Breast epithelium (tissue), 4 donors: Measurements from ENCODE around the gene FRMD3. TPM values are rescaled to one million over a fixed set of nuclear protein-coding genes. Genes with fewer than 3 reads are reported as not detected.

Experiments
- DNase-seq, 2 donors: peaks; one replicate each; pipeline ENCODE4 v3.0.0-alpha.2; 2019; ENCODE audit warnings: low spot score in 2 of 2
- H3K27ac ChIP-seq, 2 donors: fragments of 200-600 bp; sonication (generic) in 1 of 2; one replicate each; pipeline ENCODE4 v1.5.1; 2016 to 2019; ENCODE audit warnings: mild to moderate bottlenecking in 1 of 2
- H3K27me3 ChIP-seq, 2 donors: fragments of 200-600 bp; sonication (generic) in 1 of 2; one replicate each; pipeline versions ENCODE4 v1.5.1 to v1.6.0; 2017 to 2019; ENCODE audit warnings: control low read depth in 1 of 2, mild to moderate bottlenecking in 1 of 2
- H3K36me3 ChIP-seq: fragments of 200-600 bp; one replicate; pipeline ENCODE4 v1.5.1; 2019
- H3K4me1 ChIP-seq, 2 donors: fragments of 200-600 bp; sonication (generic); one replicate each; pipeline ENCODE4 v1.5.1; 2016 to 2019; ENCODE audit warnings: control low read depth in 1 of 2
- H3K4me3 ChIP-seq, 3 donors: fragments of 200-600 bp; sonication (generic); 1 replicate in 2 of 3; 2 replicates in 1 of 3; pipeline ENCODE4 v1.5.1; 2016 to 2019; ENCODE audit warnings: mild to moderate bottlenecking in 3 of 3, moderate library complexity in 2 of 3
- H3K9me3 ChIP-seq, 2 donors: fragments of 200-600 bp; sonication (generic) in 1 of 2; one replicate each; pipeline ENCODE4 v1.5.1; 2016 to 2019; ENCODE audit warnings: control low read depth in 1 of 2
- POLR2A ChIP-seq: fragments of 450-650 bp; IDR thresholded peaks from one replicate; pipeline ENCODE4 v1.6.1; 2016; ENCODE audit warnings: antibody characterized with exemption, mild to moderate bottlenecking, moderate library complexity
- POLR2AphosphoS5 ChIP-seq, 3 donors: sonication (generic); formaldehyde crosslinking; IDR thresholded peaks; one replicate each; pipeline ENCODE4 v1.6.1; 2017; ENCODE audit warnings: antibody characterized with exemption in 3 of 3
- intact Hi-C: fragments of 100-400 bp; cut with DNase I; formaldehyde crosslinking; loops from one replicate; pipeline ENCODE4 v1.15.1; 2023; ENCODE audit warnings: low total_unique reads
- total RNA-seq, 3 donors: library from RNA; depleted of rRNA; stranded (reverse); fragments of >200 nt; gene quantifications; one replicate each; pipeline ENCODE4 v1.1.0, GENCODE V29; 2016
- TF ChIP-seq, protein P1 (sequence below), 3 donors: fragments of 450-650 bp; IDR thresholded peaks; one replicate each; pipeline ENCODE4 v1.5.1; 2016 to 2017; ENCODE audit warnings: antibody characterized with exemption in 3 of 3, mild to moderate bottlenecking in 3 of 3, moderate library complexity in 3 of 3

The FRMD3 gene
- total RNA-seq, 3 donors from 2014 or later, result 6.3 to 14.1 (median 14.1) TPM

DNA sequence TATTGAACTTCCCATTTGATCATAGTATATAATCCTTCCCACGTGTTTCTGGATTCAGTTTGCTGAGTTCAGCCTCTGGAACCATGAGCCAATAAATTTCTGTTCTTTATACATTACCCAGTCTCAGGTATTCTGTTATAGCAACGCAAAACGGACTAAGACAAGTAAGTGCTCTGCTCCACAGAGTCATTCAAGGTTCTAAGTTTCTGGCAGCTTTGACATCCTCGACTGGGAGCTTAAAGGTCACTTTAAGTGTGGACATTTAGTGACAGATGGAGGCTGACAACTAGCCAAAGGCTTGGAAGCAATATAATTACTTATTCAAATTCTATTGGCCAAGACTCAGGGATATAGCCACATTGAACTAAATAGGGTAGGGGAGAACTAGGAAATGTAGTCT, 297.5 kb downstream of the FRMD3 start:
- no peaks in the 10 kb centered on the region for H3K4me1 ChIP-seq
- H3K27me3 ChIP-seq, result no peaks in the 10 kb centered on the region
- TF ChIP-seq POLR2A (no peak), POLR2AphosphoS5 (IDR thresholded peaks at IDR 0.05) (no peak)
- TF ChIP-seq, protein P1, sequence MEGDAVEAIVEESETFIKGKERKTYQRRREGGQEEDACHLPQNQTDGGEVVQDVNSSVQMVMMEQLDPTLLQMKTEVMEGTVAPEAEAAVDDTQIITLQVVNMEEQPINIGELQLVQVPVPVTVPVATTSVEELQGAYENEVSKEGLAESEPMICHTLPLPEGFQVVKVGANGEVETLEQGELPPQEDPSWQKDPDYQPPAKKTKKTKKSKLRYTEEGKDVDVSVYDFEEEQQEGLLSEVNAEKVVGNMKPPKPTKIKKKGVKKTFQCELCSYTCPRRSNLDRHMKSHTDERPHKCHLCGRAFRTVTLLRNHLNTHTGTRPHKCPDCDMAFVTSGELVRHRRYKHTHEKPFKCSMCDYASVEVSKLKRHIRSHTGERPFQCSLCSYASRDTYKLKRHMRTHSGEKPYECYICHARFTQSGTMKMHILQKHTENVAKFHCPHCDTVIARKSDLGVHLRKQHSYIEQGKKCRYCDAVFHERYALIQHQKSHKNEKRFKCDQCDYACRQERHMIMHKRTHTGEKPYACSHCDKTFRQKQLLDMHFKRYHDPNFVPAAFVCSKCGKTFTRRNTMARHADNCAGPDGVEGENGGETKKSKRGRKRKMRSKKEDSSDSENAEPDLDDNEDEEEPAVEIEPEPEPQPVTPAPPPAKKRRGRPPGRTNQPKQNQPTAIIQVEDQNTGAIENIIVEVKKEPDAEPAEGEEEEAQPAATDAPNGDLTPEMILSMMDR (IDR thresholded peaks at IDR 0.05), result no peak
- no peak for DNase-seq
- no peaks in the 10 kb centered on the region for H3K36me3 ChIP-seq
- no peak overlapping the region for H3K4me3 ChIP-seq
- intact Hi-C loops, result no loop called here
- no peak overlapping the region for H3K27ac ChIP-seq
- H3K9me3 ChIP-seq, result no peaks in the 10 kb centered on the region

- Histone ChIP-seq H3K4me1 (no peaks in the 10 kb centered on the region), H3K9me3 (no peaks in the 10 kb centered on the region), H3K27ac (no peak overlapping the region), H3K36me3 (no peaks in the 10 kb centered on the region), H3K4me3 (no peak overlapping the region), H3K27me3 (no peaks in the 10 kb centered on the region)
- no peak for DNase-seq
- intact Hi-C loops, result no loop called here
- TF ChIP-seq POLR2A (no peak), POLR2AphosphoS5 (IDR thresholded peaks at IDR 0.05) (no peak)
- TF ChIP-seq, protein P1 (IDR thresholded peaks at IDR 0.05), result no peak
Observed at GRCh38 chr9:83239747-83240146, 298.5 kb downstream of the FRMD3 start.

- Histone ChIP-seq H3K4me1 (no peaks in the 10 kb centered on the region), H3K4me3 (no peak overlapping the region), H3K9me3 (no peaks in the 10 kb centered on the region), H3K27ac (no peak overlapping the region), H3K36me3 (no peaks in the 10 kb centered on the region), H3K27me3 (no peaks in the 10 kb centered on the region)
- no peak for DNase-seq
- TF ChIP-seq POLR2AphosphoS5 (IDR thresholded peaks at IDR 0.05), result no peak
- TF ChIP-seq, protein P1 (IDR thresholded peaks at IDR 0.05), result no peak
- no peak for TF ChIP-seq POLR2A
- intact Hi-C loops, result no loop called here
Observed at GRCh38 chr9:83238871-83239640, 299.1 kb downstream of the FRMD3 start.

- Histone ChIP-seq H3K4me1 (no peaks in the 10 kb centered on the region), H3K4me3 (no peak overlapping the region), H3K36me3 (no peaks in the 10 kb centered on the region), H3K27me3 (no peaks in the 10 kb centered on the region), H3K27ac (no peak overlapping the region), H3K9me3 (no peaks in the 10 kb centered on the region)
- intact Hi-C loops, result no loop called here
- TF ChIP-seq, protein P1 (IDR thresholded peaks at IDR 0.05), result no peak
- TF ChIP-seq POLR2AphosphoS5 (IDR thresholded peaks at IDR 0.05) (no peak), POLR2A (no peak)
- DNase-seq, result no peak
Observed at GRCh38 chr9:83236029-83236696, 302.0 kb downstream of the FRMD3 start.

DNA sequence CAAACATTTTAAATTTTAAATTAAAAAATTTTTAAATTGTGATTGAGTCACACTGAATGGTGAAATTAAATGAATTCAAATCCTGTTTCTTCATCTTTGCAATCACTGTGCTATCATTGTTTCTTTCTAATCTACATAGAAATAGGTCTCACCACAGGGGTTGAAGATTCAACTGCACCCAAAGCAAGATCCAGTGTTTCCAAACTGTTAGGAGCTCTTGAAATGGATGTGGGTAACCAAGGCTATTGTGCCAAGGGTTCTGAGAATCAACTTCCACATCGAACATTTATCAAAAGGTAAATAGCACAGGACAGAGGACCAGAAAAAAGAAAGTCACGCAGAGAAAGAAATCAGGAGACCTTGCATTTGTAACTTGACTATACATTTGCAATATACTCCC, 302.7 kb downstream of the FRMD3 start:
- Histone ChIP-seq H3K9me3 (no peaks in the 10 kb centered on the region), H3K4me3 (no peak overlapping the region), H3K4me1 (no peaks in the 10 kb centered on the region), H3K27ac (no peak overlapping the region), H3K27me3 (no peaks in the 10 kb centered on the region), H3K36me3 (no peaks in the 10 kb centered on the region)
- intact Hi-C loops, result no loop called here
- DNase-seq, result no peak
- TF ChIP-seq POLR2AphosphoS5 (IDR thresholded peaks at IDR 0.05) (no peak), POLR2A (no peak)
- TF ChIP-seq, protein P1 (IDR thresholded peaks at IDR 0.05), result no peak
